ENCODE results near the gene SFXN1. TPM values are rescaled to one million over a fixed set of nuclear protein-coding genes. Genes with fewer than 3 reads are reported as not detected.
"Not testable (repeated sequence)": the region's sequence is repeated elsewhere in the genome, so short reads cannot be mapped to it uniquely, and the experiment has no call there.

SFXN1 gene
- total and polyA plus RNA-seq, 8 donors = 4.3 to 18.1 (median 10.5) TPM

DNA sequence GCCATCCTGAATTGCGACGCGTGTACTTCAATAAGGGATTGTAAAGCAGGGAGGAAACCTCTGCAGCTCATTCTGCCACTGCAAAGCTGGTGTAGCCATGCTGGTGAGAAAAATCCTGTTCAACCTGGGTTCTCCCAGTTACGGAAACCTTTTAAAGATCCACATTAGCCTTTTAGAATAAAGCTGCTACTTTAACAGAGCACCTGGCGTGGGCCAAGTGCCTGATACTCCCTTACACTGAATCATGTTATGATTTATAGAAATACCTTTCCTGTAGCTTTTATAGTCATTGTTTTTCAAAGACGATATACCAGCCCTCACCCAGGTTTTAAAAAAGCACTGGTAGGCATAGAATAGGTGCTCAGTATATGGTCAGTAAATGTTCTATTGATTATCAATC is 48.3 kb downstream of the SFXN1 start:
- no peaks in the 10 kb centered on the region for H3K9me3 ChIP-seq
- H3K4me1 ChIP-seq = no peaks in the 10 kb centered on the region
- no peak overlapping the region for H3K4me3 ChIP-seq
- no peak overlapping the region for H3K27ac ChIP-seq
- intact Hi-C loops (cut with DNase I) = no loop called here
- TF ChIP-seq, protein P1, sequence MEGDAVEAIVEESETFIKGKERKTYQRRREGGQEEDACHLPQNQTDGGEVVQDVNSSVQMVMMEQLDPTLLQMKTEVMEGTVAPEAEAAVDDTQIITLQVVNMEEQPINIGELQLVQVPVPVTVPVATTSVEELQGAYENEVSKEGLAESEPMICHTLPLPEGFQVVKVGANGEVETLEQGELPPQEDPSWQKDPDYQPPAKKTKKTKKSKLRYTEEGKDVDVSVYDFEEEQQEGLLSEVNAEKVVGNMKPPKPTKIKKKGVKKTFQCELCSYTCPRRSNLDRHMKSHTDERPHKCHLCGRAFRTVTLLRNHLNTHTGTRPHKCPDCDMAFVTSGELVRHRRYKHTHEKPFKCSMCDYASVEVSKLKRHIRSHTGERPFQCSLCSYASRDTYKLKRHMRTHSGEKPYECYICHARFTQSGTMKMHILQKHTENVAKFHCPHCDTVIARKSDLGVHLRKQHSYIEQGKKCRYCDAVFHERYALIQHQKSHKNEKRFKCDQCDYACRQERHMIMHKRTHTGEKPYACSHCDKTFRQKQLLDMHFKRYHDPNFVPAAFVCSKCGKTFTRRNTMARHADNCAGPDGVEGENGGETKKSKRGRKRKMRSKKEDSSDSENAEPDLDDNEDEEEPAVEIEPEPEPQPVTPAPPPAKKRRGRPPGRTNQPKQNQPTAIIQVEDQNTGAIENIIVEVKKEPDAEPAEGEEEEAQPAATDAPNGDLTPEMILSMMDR (IDR thresholded peaks at IDR 0.05) = no peak
- peaks cover 0 to 26% (median 6%) of the 10 kb centered on the region in 3 donors for H3K36me3 ChIP-seq
- no peaks in the 10 kb centered on the region for H3K27me3 ChIP-seq
- no peak for DNase-seq
- FAIRE-seq = no peak
- no peak for ATAC-seq
- WGBS, 2 donors = 92 to 96% methylated on average over 6 of the region's 6 CpGs

GRCh38 chr5:175531361-175531760 is 53.0 kb downstream of the SFXN1 start:
- TF ChIP-seq, protein P1 (IDR thresholded peaks at IDR 0.05) = no peak
- Histone ChIP-seq H3K4me1 (no peaks in the 10 kb centered on the region), H3K36me3 (peaks cover 0 to 9% (median 6%) of the 10 kb centered on the region in 3 donors), H3K9me3 (no peaks in the 10 kb centered on the region), H3K27ac (no peak overlapping the region), H3K4me3 (no peak overlapping the region), H3K27me3 (no peaks in the 10 kb centered on the region)
- intact Hi-C loops (cut with DNase I) = loop anchor here in 1 of 3 donors (5.0 kb wide), 1 partner anchor 186 kb away; no protein-coding TSS in a partner anchor
- no peak for FAIRE-seq
- WGBS, 2 donors = 55 to 63% methylated on average over 2 of the region's 2 CpGs
- no peak for ATAC-seq
- DNase-seq = no peak

- WGBS, 2 donors = 3 to 4% methylated on average over 32 of the region's 32 CpGs
- no peaks in the 10 kb centered on the region for H3K27me3 ChIP-seq
- no peaks in the 10 kb centered on the region for H3K9me3 ChIP-seq
- FAIRE-seq = no peak
- TF ChIP-seq, protein P1 (IDR thresholded peaks at IDR 0.05) = peak; percentile 80 to 99 (median 94)
- intact Hi-C loops (cut with DNase I) = loop anchor here in 1 of 3 donors (5.0 kb wide), 1 partner anchor 183 kb away; no protein-coding TSS in a partner anchor
- H3K27ac ChIP-seq = no peak overlapping the region
- ATAC-seq = peak; percentile 97 to 100 (median 100)
- H3K4me3 ChIP-seq = no peak overlapping the region
- no peaks in the 10 kb centered on the region for H3K4me1 ChIP-seq
- H3K36me3 ChIP-seq = no peaks in the 10 kb centered on the region
- peak; percentile 59 to 94 (median 76) for DNase-seq
Measured at GRCh38 chr5:175534070-175534932, 55.9 kb downstream of the SFXN1 start.

DNA sequence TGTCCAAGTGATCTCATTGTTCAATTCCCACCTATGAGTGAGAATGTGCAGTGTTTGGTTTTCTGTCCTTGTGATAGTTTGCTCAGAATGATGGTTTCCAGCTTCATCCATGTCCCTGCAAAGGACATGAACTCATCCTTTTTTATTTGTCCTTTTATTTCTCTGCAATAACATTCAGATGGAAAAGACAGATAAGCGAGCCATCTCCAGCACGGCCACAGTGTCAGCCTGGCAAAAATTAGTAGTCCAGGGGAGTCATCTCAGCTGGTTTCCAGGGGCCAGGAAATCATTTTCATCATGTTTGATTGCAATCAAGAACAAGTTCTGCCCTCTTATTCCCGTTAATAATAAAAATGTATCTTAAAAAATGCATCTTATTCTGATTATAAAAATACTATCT is 57.0 kb downstream of the SFXN1 start:
- H3K27me3 ChIP-seq; H3K9me3 ChIP-seq; FAIRE-seq; H3K4me3 ChIP-seq; ATAC-seq; H3K4me1 ChIP-seq; DNase-seq; H3K27ac ChIP-seq; intact Hi-C loops (cut with DNase I); H3K36me3 ChIP-seq: not testable (repeated sequence)
- WGBS, 2 donors = 55 to 73% methylated on average over 3 of the region's 3 CpGs

DNA sequence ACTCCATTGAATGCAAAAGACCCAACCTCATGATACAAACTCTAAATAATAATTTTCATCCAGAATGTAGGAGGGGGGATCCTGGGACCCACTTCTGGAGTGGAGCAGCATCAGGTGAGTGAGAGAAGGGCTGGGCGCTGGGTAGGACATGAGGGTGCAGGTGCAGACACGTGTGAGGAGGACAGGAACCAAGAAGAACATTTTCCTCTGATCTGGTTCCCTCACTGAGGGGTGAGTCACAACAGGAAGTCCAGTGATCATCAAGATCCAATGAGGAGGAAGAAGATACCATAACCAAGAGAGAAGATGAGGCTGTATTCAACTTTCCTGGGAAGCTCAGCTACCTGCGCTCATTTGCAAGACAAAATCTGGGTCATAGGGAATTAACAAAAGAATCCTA is 57.4 kb downstream of the SFXN1 start:
- TF ChIP-seq, protein P1 (IDR thresholded peaks at IDR 0.05) = no peak
- intact Hi-C loops (cut with DNase I) = no loop called here
- no peak for ATAC-seq
- H3K27me3 ChIP-seq = no peaks in the 10 kb centered on the region
- FAIRE-seq = no peak
- DNase-seq = no peak
- 80 to 83% methylated on average over 3 of the region's 3 CpGs for WGBS, 2 donors
- H3K4me1 ChIP-seq = no peaks in the 10 kb centered on the region
- H3K36me3 ChIP-seq = no peaks in the 10 kb centered on the region
- no peak overlapping the region for H3K27ac ChIP-seq
- no peaks in the 10 kb centered on the region for H3K9me3 ChIP-seq
- no peak overlapping the region for H3K4me3 ChIP-seq
